GM19455 (cell line): ENCODE data around the gene CDH9.
"Not testable (repeated sequence)": the region's sequence is repeated elsewhere in the genome, so short reads cannot be mapped to it uniquely, and the experiment has no call there.

Source experiments
- ATAC-seq: cut with Tn5 transposase; IDR thresholded peaks from one replicate; pipeline ENCODE4 v1.9.1; 2021; ENCODE audit not compliant: unreplicated experiment

CDH9 gene

GRCh38 chr5:26948921-26949320 is 89.5 kb downstream of the CDH9 start:
- no peak for ATAC-seq

- ATAC-seq, result no peak
These were observed 92.5 kb downstream of the CDH9 start for GRCh38 chr5:26945901-26946300.

GRCh38 chr5:26942481-26942880 is 95.9 kb downstream of the CDH9 start:
- no peak for ATAC-seq

GRCh38 chr5:26940994-26941393 is 97.4 kb downstream of the CDH9 start:
- ATAC-seq, result no peak

GRCh38 chr5:26932238-26932637 is 106.1 kb downstream of the CDH9 start:
- ATAC-seq, result no peak

GRCh38 chr5:26921439-26921838 is 116.9 kb downstream of the CDH9 start:
- ATAC-seq, result no peak

- ATAC-seq, result no peak
These were observed 134.9 kb downstream of the CDH9 start for GRCh38 chr5:26903469-26903868.

- ATAC-seq, result no peak
These were observed 143.6 kb downstream of the CDH9 start for GRCh38 chr5:26894719-26895263.

- no peak for ATAC-seq
These were observed 145.3 kb downstream of the CDH9 start for GRCh38 chr5:26893078-26893477.

GRCh38 chr5:26889815-26890214 is 148.6 kb downstream of the CDH9 start:
- ATAC-seq, result no peak

GRCh38 chr5:26884481-26884880 is 153.9 kb downstream of the CDH9 start:
- ATAC-seq, result no peak

GRCh38 chr5:26883375-26883774 is 155.0 kb downstream of the CDH9 start:
- no peak for ATAC-seq

GRCh38 chr5:26881901-26882300 is 156.5 kb downstream of the CDH9 start:
- ATAC-seq, result no peak

GRCh38 chr5:26877154-26877553 is 161.2 kb downstream of the CDH9 start:
- ATAC-seq, result no peak

- ATAC-seq, result no peak
These were observed 166.0 kb downstream of the CDH9 start for GRCh38 chr5:26872337-26872736.

- no peak for ATAC-seq
These were observed 168.6 kb downstream of the CDH9 start for GRCh38 chr5:26869781-26870180.

GRCh38 chr5:26868504-26868903 is 169.9 kb downstream of the CDH9 start:
- ATAC-seq, result no peak

GRCh38 chr5:26864061-26864460 is 174.3 kb downstream of the CDH9 start:
- ATAC-seq, result no peak

GRCh38 chr5:26856238-26856637 is 182.1 kb downstream of the CDH9 start:
- no peak for ATAC-seq

- ATAC-seq, result not testable (repeated sequence)
These were observed 185.9 kb downstream of the CDH9 start for GRCh38 chr5:26852450-26852849.

GRCh38 chr5:26847041-26847736 is 191.2 kb downstream of the CDH9 start:
- ATAC-seq, result no peak

- ATAC-seq, result no peak
These were observed 194.7 kb downstream of the CDH9 start for GRCh38 chr5:26843677-26844076.

GRCh38 chr5:26833596-26833995 is 204.8 kb downstream of the CDH9 start:
- no peak for ATAC-seq
